Peyer's patch (tissue), 4 donors: ENCODE data around the gene FOXC2. TPM values are rescaled to one million over a fixed set of nuclear protein-coding genes. Genes with fewer than 3 reads are reported as not detected.

ENCODE experiments used
- DNase-seq, 3 donors: peaks; one replicate each; pipeline ENCODE4 v3.0.0-alpha.2; 2017 to 2019
- H3K27ac ChIP-seq, 4 donors: fragments of 200-600 bp; sonication (generic); one replicate each; pipeline ENCODE4 v1.5.1; 2016 to 2019
- H3K27me3 ChIP-seq, 2 donors: fragments of 200-600 bp; sonication (generic); one replicate each; pipeline ENCODE4 v1.5.1; 2019
- H3K36me3 ChIP-seq, 3 donors: fragments of 200-600 bp; sonication (generic); one replicate each; pipeline ENCODE4 v1.5.1; 2016 to 2019
- H3K4me1 ChIP-seq, 4 donors: fragments of 200-600 bp; sonication (generic); one replicate each; pipeline ENCODE4 v1.5.1; 2016 to 2019
- H3K4me3 ChIP-seq, 4 donors: fragments of 200-600 bp; sonication (generic); 1 replicate in 3 of 4; 2 replicates in 1 of 4; pipeline ENCODE4 v1.5.1; 2016 to 2019; ENCODE audit warnings: mild to moderate bottlenecking in 1 of 4
- H3K9me3 ChIP-seq, 4 donors: fragments of 200-600 bp; sonication (generic); one replicate each; pipeline ENCODE4 v1.5.1; 2016 to 2019; ENCODE audit warnings: mild to moderate bottlenecking in 1 of 4
- CTCF ChIP-seq, 6 experiments: fragments of 450-650 bp in 4 of 6; fragments of 200-600 bp in 2 of 6; sonication (generic) in 1 of 6; IDR thresholded peaks; one replicate each; pipeline ENCODE4 v1.5.1; 2017 to 2019; ENCODE audit warnings: antibody characterized with exemption in 6 of 6, mild to moderate bottlenecking in 3 of 6, moderate library complexity in 1 of 6
- POLR2A ChIP-seq, 2 donors: fragments of 450-650 bp; IDR thresholded peaks; one replicate each; pipeline ENCODE4 v1.5.1; 2017; ENCODE audit warnings: antibody characterized with exemption in 2 of 2, mild to moderate bottlenecking in 2 of 2, moderate library complexity in 2 of 2
- total RNA-seq, 4 donors: library from RNA; depleted of rRNA; stranded (reverse); fragments of >200 nt; gene quantifications; one replicate each; pipeline ENCODE4 v1.1.0, GENCODE V29; 2016

FOXC2 gene
- total RNA-seq, 4 donors from 2014 or later, result 0.40 to 1.5 TPM; not detected in 2

GRCh38 chr16:86593913-86594620 lies 27.4 kb downstream of the FOXC2 start:
- DNase-seq, result no peak
- H3K36me3 ChIP-seq, result no peaks in the 10 kb centered on the region
- H3K27me3 ChIP-seq, result peaks cover 0 to 20% of the 10 kb centered on the region in 2 donors
- no peak for TF ChIP-seq POLR2A (IDR thresholded peaks at IDR 0.05)
- no peak for TF ChIP-seq CTCF (IDR thresholded peaks at IDR 0.05)
- no peaks in the 10 kb centered on the region for H3K9me3 ChIP-seq
- no peak overlapping the region for H3K27ac ChIP-seq
- H3K4me3 ChIP-seq, result no peak overlapping the region
- H3K4me1 ChIP-seq, result no peaks in the 10 kb centered on the region

- Histone ChIP-seq H3K27me3 (peaks cover 0 to 20% of the 10 kb centered on the region in 2 donors), H3K27ac (no peak overlapping the region), H3K36me3 (no peaks in the 10 kb centered on the region), H3K4me1 (no peaks in the 10 kb centered on the region), H3K4me3 (no peak overlapping the region), H3K9me3 (no peaks in the 10 kb centered on the region)
- TF ChIP-seq CTCF (IDR thresholded peaks at IDR 0.05) (no peak), POLR2A (IDR thresholded peaks at IDR 0.05) (no peak)
- DNase-seq, result no peak
Observed at GRCh38 chr16:86594721-86595120, 28.1 kb downstream of the FOXC2 start.

GRCh38 chr16:86595983-86596605 lies 29.5 kb downstream of the FOXC2 start:
- no peak for DNase-seq

GRCh38 chr16:86597126-86597879 lies 30.7 kb downstream of the FOXC2 start:
- H3K27me3 ChIP-seq, result peaks cover 0 to 20% of the 10 kb centered on the region in 2 donors
- H3K9me3 ChIP-seq, result no peaks in the 10 kb centered on the region
- H3K27ac ChIP-seq, result no peak overlapping the region
- H3K4me1 ChIP-seq, result no peaks in the 10 kb centered on the region
- no peak for TF ChIP-seq CTCF (IDR thresholded peaks at IDR 0.05)
- no peak for TF ChIP-seq POLR2A (IDR thresholded peaks at IDR 0.05)
- no peaks in the 10 kb centered on the region for H3K36me3 ChIP-seq
- no peak for DNase-seq
- no peak overlapping the region for H3K4me3 ChIP-seq

More at GRCh38 chr16:86595983-86596605, 29.5 kb downstream of the FOXC2 start:
- no peaks in the 10 kb centered on the region for H3K4me1 ChIP-seq
- H3K9me3 ChIP-seq, result no peaks in the 10 kb centered on the region
- H3K27me3 ChIP-seq, result peaks cover 0 to 20% of the 10 kb centered on the region in 2 donors
- no peaks in the 10 kb centered on the region for H3K36me3 ChIP-seq
- no peak overlapping the region for H3K4me3 ChIP-seq
- H3K27ac ChIP-seq, result no peak overlapping the region
- TF ChIP-seq POLR2A (IDR thresholded peaks at IDR 0.05) (no peak), CTCF (IDR thresholded peaks at IDR 0.05) (no peak)

GRCh38 chr16:86597880-86598606 lies 31.4 kb downstream of the FOXC2 start:
- Histone ChIP-seq H3K27ac (no peak overlapping the region), H3K36me3 (no peaks in the 10 kb centered on the region), H3K4me1 (no peaks in the 10 kb centered on the region), H3K9me3 (no peaks in the 10 kb centered on the region), H3K27me3 (peaks cover 0 to 14% of the 10 kb centered on the region in 2 donors), H3K4me3 (no peak overlapping the region)
- TF ChIP-seq CTCF (IDR thresholded peaks at IDR 0.05) (no peak), POLR2A (IDR thresholded peaks at IDR 0.05) (no peak)
- no peak for DNase-seq
